ENCODE results near the gene MRGPRX2.

MRGPRX2 gene

GRCh38 chr11:19060629-19061028 is at the start of gene MRGPRX2:
TSS of gene MRGPRX2 (minus strand) at chr11:19060717. CDS start at chr11:19056402, 4,315 bp downstream.
- no peak for DNase-seq

DNA sequence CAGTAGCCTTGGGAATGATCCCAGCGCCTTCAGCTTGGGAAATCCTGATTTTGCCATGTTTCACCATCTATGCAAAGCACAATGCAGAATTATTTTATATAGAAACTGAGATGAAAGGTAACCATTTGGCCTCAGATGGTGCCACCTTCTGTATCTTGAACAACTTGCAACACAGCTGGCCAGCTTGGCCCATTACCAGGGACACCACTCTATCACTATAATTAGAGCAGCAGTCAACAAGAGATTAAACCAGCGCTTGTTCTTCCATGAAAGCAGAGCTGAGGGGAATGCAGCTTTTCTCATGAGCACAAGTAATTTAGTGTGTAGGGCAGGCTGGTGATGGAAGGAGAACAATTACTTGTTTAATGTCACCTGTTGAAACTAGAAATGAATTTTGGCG is 49.8 kb upstream of the MRGPRX2 start:
- DNase-seq = no peak

DNA sequence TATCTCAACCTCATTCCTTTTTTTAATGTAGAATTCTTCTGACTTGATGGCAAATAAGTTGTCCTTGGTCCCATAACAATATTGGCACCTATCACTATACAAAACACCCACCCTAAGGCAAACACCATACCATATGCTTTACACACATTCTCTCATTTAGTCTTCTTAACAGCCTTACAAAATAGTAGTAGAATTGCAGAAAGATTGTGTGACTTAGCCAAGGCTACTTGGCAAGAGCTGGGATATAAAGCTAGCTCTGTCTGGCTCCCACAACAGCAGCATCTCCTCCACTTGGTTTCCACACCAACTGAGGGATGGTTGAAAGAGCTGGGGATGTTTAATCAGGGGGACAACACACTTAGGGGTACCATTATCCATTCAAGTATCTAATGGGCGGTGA is 46.6 kb upstream of the MRGPRX2 start:
- DNase-seq = no peak

DNA sequence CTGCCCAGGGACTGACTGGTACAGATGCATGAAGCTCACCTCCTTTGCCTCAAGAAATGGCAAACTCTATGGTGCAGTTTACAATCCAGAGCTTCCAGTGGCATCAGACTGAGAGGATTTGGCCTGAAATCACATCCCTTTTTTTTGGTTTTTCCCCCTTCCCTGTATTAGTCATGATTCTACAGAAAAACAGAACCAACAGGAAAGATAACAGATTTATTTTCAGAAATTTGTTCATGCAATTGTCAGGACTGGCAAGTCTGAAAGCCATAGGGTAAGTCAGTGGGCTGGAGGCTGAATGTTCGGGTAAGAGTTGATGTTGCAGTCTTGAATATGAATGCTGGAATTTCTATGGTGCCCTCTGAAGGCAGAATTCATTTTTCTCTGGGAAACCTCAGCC is 44.5 kb upstream of the MRGPRX2 start:
- no peak for DNase-seq

DNA sequence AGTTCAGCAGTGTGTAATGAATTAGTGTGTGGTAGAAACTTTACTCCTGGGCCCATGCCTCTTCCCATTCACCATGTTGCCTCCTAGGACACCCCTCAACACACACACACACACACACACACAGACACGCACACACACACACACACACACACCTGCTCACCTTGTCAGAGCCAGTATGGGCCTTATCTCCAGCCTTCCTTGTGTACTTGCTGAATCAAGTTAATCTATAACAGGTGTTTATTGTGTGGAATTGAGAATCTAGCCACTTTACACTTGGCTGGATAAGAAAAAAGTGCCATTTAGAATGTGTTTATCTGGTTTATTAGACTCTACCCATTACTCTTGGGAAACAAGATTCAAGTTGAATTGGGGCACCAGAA is 42.0 kb upstream of the MRGPRX2 start:
- no peak for DNase-seq

- DNase-seq = no peak
Measured at GRCh38 chr11:19101796-19102520, 41.4 kb upstream of the MRGPRX2 start.

- no peak for DNase-seq
Measured at GRCh38 chr11:19100885-19101284, 40.4 kb upstream of the MRGPRX2 start.

GRCh38 chr11:19099093-19099492 is 38.6 kb upstream of the MRGPRX2 start:
- DNase-seq = no peak

DNA sequence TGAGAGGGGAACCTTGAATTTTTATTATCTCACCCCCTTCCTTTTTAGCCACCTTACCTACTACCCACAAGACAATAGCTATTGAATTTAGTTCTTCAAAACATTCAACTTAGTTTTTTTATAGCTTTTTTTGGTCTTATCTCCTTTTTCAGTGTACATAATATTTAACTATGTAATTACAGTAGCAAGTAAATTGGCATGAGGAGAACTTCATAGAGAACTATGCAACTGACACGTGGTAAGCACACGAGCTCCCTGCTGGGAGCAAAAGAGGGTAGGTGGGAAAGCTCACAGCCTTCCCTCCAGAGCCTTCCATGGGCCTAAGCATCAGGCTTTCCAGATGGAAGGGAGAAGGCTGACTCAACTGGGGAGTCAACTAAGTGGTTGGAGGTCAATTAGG is 34.3 kb upstream of the MRGPRX2 start:
- no peak for DNase-seq

GRCh38 chr11:19093976-19094375 is 33.5 kb upstream of the MRGPRX2 start:
- DNase-seq = no peak

GRCh38 chr11:19092850-19093249 is 32.3 kb upstream of the MRGPRX2 start:
- DNase-seq = no peak

DNA sequence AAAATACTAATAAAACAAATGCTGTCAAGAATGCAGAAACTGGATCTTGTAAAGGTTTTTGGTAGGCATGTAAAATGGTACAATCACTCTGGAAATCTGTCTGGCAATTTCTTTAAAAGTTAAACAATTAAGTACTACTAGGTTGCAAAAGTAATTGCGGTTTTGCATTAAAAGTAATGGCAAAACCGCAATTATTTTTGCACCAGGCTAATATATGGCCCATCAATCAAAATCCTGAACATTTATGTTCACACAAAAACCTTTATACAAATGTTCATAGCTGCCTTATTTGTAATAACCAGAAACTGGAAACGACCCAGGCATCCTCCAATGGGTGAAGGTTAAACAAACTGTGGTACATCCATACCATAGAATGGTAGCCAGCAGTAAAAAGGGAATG is 31.8 kb upstream of the MRGPRX2 start:
- no peak for DNase-seq

DNA sequence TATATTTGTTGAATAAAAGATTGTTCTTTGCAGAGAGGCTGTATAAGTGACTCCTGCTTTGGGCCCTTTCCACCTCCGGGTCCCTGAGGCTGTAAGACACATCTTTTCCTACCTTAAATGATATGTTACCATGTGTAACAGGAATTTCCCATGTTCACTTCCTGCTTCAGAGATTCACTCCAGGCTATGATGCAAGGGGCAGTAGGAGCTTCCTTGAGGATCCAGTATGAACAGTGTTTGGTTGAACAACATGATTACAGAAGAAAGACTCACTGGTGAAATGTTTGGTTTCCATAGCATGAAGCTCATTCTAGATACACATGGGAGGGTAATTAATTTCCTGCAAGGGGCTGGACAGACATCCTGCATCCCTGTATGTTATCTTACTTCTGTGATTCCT is 30.8 kb upstream of the MRGPRX2 start:
- no peak for DNase-seq

DNA sequence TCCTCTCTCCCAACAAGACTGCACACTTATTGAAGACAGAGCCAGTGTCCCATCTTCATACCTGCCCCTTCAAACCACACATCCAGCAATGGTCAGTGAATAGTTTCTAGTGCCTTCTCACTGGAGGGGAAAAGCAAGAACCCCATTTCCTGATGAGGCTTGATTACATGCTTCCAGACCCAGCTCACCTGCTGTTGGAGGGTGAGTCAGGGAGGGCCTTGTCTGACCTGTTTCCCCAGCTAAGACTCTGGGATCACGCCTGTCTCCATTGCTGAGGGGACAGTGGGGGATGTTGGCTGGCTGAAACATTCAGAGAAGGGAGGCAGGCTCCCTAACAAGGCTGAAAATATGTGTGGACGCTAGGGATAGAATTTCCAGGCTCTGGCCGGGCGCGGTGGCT is 28.9 kb upstream of the MRGPRX2 start:
- DNase-seq = no peak

DNA sequence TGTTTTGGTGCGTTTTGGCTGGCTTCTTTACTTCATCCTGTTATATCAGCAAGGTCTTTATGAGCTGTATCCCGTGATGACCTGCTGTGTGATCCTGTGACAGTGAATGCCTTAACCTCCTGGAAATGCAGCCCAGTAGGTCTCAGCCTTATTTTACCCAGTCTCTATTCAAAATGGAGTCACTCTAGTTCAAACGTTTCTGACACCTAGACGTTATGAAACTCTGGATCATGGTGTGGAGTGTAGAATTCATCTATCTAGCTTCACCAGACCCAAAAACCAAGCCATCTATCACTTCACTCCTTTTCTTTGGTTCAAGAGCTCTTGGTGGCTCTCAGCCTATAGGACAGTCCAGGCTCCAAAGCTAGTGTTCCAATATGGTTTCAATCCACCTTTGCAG is 28.3 kb upstream of the MRGPRX2 start:
- no peak for DNase-seq

DNA sequence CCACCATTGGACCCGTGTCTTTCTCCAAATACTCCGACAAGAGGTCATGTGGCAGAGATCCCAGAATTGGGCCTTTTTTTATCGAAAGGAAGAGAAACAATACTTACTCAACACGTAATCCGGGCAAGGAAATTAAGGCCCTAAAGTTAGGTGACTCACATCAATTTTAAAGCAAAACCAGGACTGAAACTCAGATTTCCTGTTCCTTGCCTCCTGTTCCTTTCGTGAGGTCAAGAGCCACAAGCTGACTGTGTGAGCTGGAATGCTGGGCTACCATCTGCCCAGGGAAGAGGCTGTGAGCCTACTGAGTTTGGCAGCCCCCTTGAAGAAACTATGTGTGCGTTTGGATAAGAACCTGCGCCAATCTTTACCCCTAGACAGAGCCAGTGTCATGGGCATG is 27.1 kb upstream of the MRGPRX2 start:
- no peak for DNase-seq

DNA sequence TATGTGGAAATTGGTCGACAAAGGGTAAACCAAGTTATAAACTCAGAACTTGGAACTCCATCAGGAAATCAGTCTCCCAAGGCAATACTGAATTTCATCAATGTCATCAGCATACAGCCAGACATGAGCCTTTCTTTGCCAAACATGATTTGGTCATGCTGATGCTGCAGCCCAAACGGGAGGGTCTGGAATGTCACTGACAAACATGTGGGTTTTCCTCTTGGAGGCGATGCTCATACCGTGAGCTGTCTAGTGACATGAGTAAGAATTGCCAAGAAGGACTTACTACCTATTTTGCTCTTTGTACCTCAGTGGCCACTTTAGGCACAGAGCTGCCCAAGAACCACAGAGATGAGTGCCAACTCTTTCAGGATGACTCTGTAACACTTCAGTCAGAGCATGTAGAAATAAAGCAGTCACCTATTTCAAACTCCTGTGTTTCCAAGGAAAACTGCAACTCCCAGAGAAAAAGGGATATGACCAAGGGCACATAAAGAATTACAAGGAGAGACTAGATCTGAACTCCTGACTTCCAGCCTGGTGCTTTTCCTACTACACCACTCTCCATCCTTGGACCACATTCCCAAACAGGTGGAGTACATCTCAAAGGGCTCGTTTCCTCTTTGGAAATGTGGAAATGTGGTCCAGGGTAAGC is 24.3 kb upstream of the MRGPRX2 start:
- DNase-seq = no peak

- no peak for DNase-seq
Measured at GRCh38 chr11:19083166-19083565, 22.6 kb upstream of the MRGPRX2 start.

- no peak for DNase-seq
Measured at GRCh38 chr11:19080579-19080993, 20.1 kb upstream of the MRGPRX2 start.

GRCh38 chr11:19079643-19080440 is 19.3 kb upstream of the MRGPRX2 start:
- no peak for DNase-seq

- no peak for DNase-seq
Measured at GRCh38 chr11:19077965-19078364, 17.4 kb upstream of the MRGPRX2 start.

GRCh38 chr11:19076744-19077589 is 16.4 kb upstream of the MRGPRX2 start:
- no peak for DNase-seq

DNA sequence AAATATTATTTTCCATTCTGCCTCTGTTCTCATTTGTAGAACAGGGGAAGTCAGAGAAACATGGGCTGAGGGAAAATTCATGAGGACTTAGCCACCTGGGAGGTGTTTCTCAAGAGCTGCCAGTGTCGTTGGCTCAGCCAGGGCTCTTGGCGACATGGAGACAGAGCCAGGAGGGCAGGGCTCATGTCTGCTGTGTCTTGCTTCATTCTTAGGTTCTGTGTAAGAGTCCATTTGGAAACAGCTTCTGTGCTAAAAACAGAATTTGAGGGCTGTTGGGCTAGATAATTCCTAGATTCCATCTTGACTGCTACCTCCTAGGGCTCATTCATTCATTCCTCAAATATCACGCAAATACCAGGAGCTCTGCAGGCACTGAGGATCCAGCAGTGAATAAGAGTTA is 15.1 kb upstream of the MRGPRX2 start:
- no peak for DNase-seq

All from NK-92 treated with Interleukin-12 subunit alpha and Interleukin-12 subunit beta, amount 100 ng/mL, for 24 hours (cell line).